Measurements from ENCODE around the gene ACOT2.
"Not testable (repeated sequence)": the region's sequence is repeated elsewhere in the genome, so short reads cannot be mapped to it uniquely, and the experiment has no call there.

GRCh38 chr14:73569185-73569958, at the start of gene ACOT2:
- TF ChIP-seq POLR2A (IDR thresholded peaks at IDR 0.05; ENCODE audit: low read depth, low read length); PAX5 (IDR thresholded peaks at IDR 0.05; ENCODE audit: insufficient read depth, low read length, severe bottlenecking): not testable (repeated sequence)
